K562 (cell line): Measurements from ENCODE around the gene ASCL3. TPM values are rescaled to one million over a fixed set of nuclear protein-coding genes. Genes with fewer than 3 reads are reported as not detected.

Experiments
- CHD4 ChIP-seq: fragments of 200-600 bp; sonication (generic); IDR thresholded peaks from 3 replicates; pipeline ENCODE4 v1.6.1; 2012; ENCODE audit warnings: low read depth, mild to moderate bottlenecking, mixed read lengths, low read length, inconsistent platforms; ENCODE audit not compliant: insufficient read depth, insufficient replicate concordance, poor library complexity, severe bottlenecking
- EGR1 ChIP-seq: fragments of 450-650 bp; conservative IDR thresholded peaks from 2 replicates; pipeline ENCODE4 v1.6.1; 2017; ENCODE audit warnings: mild to moderate bottlenecking
- ELF4 ChIP-seq: fragments of 450-650 bp; formaldehyde crosslinking; IDR thresholded peaks from 2 replicates; pipeline ENCODE4 v1.4.0; 2022; ENCODE audit warnings: missing genetic modification characterization
- FOSL1 ChIP-seq: fragments of 200-800 bp; sonication (Bioruptor generic); conservative IDR thresholded peaks from 2 replicates; pipeline ENCODE4 v1.6.1; 2016; ENCODE audit warnings: missing genetic modification characterization, missing compliant biosample characterization
- HDGF ChIP-seq: fragments of 450-650 bp; IDR thresholded peaks from 2 replicates; pipeline ENCODE4 v1.6.1; 2016
- KDM4B ChIP-seq, 2 experiments: fragments of 450-650 bp in 1 of 2; sonication (generic) in 1 of 2; IDR thresholded peaks; 2 replicates each; pipeline ENCODE4 v1.6.1; 2016 to 2017; ENCODE audit warnings: borderline replicate concordance in 2 of 2, antibody characterized with exemption in 1 of 2, low read depth in 1 of 2, mild to moderate bottlenecking in 1 of 2
- MAFG ChIP-seq: fragments of 450-650 bp; conservative IDR thresholded peaks from 2 replicates; pipeline ENCODE4 v1.6.1; 2016; ENCODE audit warnings: missing genetic modification characterization, missing compliant biosample characterization
- PRMT5 ChIP-seq: sonication (generic); formaldehyde crosslinking; IDR thresholded peaks from 2 replicates; pipeline ENCODE4 v1.5.0; 2020; ENCODE audit warnings: missing genetic modification reagents
- RBM22 ChIP-seq: fragments of 200-400 bp; formaldehyde crosslinking; IDR thresholded peaks from 2 replicates; pipeline ENCODE4 v1.6.1; 2018; ENCODE audit warnings: low read length, low read depth; ENCODE audit not compliant: poor library complexity, severe bottlenecking
- TCFL5 ChIP-seq: fragments of 250-450 bp; sonication (Bioruptor Pico); conservative IDR thresholded peaks from 2 replicates; pipeline ENCODE4 v1.6.1; 2021; ENCODE audit warnings: mild to moderate bottlenecking, moderate library complexity, matching md5 sums
- YY1 ChIP-seq, 3 experiments: IDR thresholded peaks; 2 replicates each; pipeline ENCODE4 v1.6.1; 2011; ENCODE audit warnings: low read length in 2 of 3, mild to moderate bottlenecking in 2 of 3, moderate library complexity in 2 of 3, borderline replicate concordance in 1 of 3, control low read depth in 1 of 3, low read depth in 1 of 3; ENCODE audit not compliant: insufficient read depth in 3 of 3, insufficient replicate concordance in 2 of 3, control insufficient read depth in 1 of 3, insufficient read length in 1 of 3; ENCODE audit errors: extremely low read depth in 1 of 3
- ZFP36 ChIP-seq: fragments of 150-350 bp; IDR thresholded peaks from 2 replicates; pipeline ENCODE4 v1.6.1; 2018; ENCODE audit warnings: low read length, low read depth; ENCODE audit not compliant: partially characterized antibody
- ZNF668 ChIP-seq: fragments of 250-450 bp; sonication (Bioruptor Pico); IDR thresholded peaks from 2 replicates; pipeline ENCODE4 v1.8.0; 2022; ENCODE audit warnings: mild to moderate bottlenecking, inconsistent platforms
- polyA plus RNA-seq, 8 experiments: library from polyadenylated mRNA; depleted of rRNA in 4 of 8; stranded (reverse) in 5 of 8; unstranded in 3 of 8; fragments of >200 nt; fragmentation: Nextera tagmentation in 2 of 8; fragmentation: Illumina TruSeq in 1 of 8; extraction: Ambion mirVana in 2 of 8; extraction: Trizol in 1 of 8; gene quantifications; 2 replicates each; pipeline versions ENCODE4 v1.2.1 to v1.2.3, GENCODE V29; 2011 to 2014; ENCODE audit warnings: inconsistent platforms in 1 of 8, missing spikeins in 1 of 8
- total RNA-seq, 7 experiments: library from RNA; depleted of rRNA in 6 of 7; stranded (reverse); fragments of >200 nt in 6 of 7; fragmentation: Illumina TruSeq in 2 of 7; extraction: Trizol in 2 of 7; gene quantifications; 2 replicates each; pipeline versions ENCODE4 v1.2.1 to v1.2.3, GENCODE V29; 2011 to 2021; ENCODE audit warnings: low replicate concordance in 1 of 7
- TF ChIP-seq, protein P1 (sequence below): sonication (generic); IDR thresholded peaks from 2 replicates; pipeline ENCODE4 v1.6.1; 2016
- TF ChIP-seq, protein P2 (sequence below): fragments of 250-450 bp; sonication (Bioruptor Pico); IDR thresholded peaks from 2 replicates; pipeline ENCODE4 v1.9.0; 2021; ENCODE audit warnings: mild to moderate bottlenecking, inconsistent platforms
- TF ChIP-seq, protein P3 (sequence below), 3 experiments: IDR thresholded peaks in 2 of 3; conservative IDR thresholded peaks in 1 of 3; 2 replicates each; pipeline ENCODE4 v1.5.1; 2011 to 2012; ENCODE audit warnings: low read length in 3 of 3, mild to moderate bottlenecking in 3 of 3, control low read depth in 2 of 3, improper control_type of control experiment in 1 of 3, inconsistent platforms in 1 of 3, low read depth in 1 of 3, mixed read lengths in 1 of 3, moderate library complexity in 1 of 3; ENCODE audit not compliant: insufficient read depth in 2 of 3
- TF ChIP-seq, protein P4 (sequence below): fragments of 250-450 bp; sonication (Bioruptor Pico); IDR thresholded peaks from 2 replicates; pipeline ENCODE4 v1.4.0; 2020; ENCODE audit warnings: mild to moderate bottlenecking, moderate library complexity

The ASCL3 gene
- total and polyA plus RNA-seq, 9 of the 15 experiments (the other 6 are each of a cell fraction or from before 2014, with no cell fraction given): not detected

DNA sequence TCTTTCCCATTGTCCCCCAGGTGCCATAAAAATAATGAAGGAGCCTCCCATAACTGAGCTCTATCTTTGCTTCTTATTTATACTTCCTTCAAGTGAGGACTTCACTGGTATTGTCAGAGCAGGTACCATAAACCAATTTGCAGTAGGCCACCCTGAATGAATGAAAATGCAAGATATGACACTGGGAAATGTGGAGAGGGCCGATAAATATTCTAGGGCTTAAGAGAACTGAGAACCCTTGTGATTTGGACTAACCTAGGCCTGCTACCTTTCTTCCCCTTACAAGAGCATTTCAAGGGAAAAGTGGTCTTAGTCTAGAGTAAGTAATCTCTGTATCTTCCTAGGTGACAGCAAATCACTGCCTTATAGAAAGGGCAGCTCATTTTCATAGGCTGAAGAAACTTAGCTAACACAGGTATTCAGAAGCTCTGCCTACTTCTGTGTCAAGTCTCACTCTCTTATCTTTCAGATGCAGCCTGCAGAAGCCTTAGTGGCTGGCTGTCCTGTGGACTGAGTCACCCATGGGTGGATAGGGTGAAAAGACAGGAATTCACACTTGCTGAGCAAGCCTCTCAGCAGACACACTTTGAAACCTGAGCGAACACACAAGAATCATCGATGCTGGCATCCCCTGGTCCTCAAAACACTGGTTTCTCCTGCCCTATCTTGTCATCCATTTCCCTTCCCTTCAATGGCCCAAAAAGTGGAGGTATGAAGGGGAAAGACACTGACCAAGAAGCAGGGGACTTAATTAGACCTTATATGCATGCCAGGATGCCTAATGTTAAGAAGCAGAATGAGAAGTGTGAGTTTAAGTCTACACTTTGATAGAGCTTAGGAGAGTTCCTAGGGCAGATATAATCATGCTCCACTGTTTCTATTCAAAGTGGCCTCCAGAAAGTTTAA, 45.8 kb upstream of the ASCL3 start (continued):
- TF ChIP-seq ZNF668 (no peak), HDGF (no peak), YY1 (IDR thresholded peaks at IDR 0.05; ENCODE audit: borderline replicate concordance in 1 of 3, control insufficient read depth in 1 of 3, extremely low read depth in 1 of 3, insufficient read depth in 3 of 3, insufficient read length in 1 of 3, insufficient replicate concordance in 2 of 3, low read depth in 1 of 3, low read length in 2 of 3) (no peak), MAFG (tag) (no peak; the same call in 1 of the 2 replicates), FOSL1 (peak; percentile 96), ELF4 (CRISPR knock-in tag) (no peak), PRMT5 (CRISPR knock-in tag) (no peak), TCFL5 (no peak), CHD4 (no peak), KDM4B (IDR thresholded peaks at IDR 0.05; ENCODE audit: borderline replicate concordance in 2 of 2, low read depth in 1 of 2) (no peak), RBM22 (no peak), ZFP36 (no peak), EGR1 (no peak)
- TF ChIP-seq, protein P1, sequence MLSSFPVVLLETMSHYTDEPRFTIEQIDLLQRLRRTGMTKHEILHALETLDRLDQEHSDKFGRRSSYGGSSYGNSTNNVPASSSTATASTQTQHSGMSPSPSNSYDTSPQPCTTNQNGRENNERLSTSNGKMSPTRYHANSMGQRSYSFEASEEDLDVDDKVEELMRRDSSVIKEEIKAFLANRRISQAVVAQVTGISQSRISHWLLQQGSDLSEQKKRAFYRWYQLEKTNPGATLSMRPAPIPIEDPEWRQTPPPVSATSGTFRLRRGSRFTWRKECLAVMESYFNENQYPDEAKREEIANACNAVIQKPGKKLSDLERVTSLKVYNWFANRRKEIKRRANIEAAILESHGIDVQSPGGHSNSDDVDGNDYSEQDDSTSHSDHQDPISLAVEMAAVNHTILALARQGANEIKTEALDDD: peak; percentile 81
- TF ChIP-seq, protein P2, sequence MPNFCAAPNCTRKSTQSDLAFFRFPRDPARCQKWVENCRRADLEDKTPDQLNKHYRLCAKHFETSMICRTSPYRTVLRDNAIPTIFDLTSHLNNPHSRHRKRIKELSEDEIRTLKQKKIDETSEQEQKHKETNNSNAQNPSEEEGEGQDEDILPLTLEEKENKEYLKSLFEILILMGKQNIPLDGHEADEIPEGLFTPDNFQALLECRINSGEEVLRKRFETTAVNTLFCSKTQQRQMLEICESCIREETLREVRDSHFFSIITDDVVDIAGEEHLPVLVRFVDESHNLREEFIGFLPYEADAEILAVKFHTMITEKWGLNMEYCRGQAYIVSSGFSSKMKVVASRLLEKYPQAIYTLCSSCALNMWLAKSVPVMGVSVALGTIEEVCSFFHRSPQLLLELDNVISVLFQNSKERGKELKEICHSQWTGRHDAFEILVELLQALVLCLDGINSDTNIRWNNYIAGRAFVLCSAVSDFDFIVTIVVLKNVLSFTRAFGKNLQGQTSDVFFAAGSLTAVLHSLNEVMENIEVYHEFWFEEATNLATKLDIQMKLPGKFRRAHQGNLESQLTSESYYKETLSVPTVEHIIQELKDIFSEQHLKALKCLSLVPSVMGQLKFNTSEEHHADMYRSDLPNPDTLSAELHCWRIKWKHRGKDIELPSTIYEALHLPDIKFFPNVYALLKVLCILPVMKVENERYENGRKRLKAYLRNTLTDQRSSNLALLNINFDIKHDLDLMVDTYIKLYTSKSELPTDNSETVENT (CRISPR knock-in tag): no peak
- TF ChIP-seq, protein P3, sequence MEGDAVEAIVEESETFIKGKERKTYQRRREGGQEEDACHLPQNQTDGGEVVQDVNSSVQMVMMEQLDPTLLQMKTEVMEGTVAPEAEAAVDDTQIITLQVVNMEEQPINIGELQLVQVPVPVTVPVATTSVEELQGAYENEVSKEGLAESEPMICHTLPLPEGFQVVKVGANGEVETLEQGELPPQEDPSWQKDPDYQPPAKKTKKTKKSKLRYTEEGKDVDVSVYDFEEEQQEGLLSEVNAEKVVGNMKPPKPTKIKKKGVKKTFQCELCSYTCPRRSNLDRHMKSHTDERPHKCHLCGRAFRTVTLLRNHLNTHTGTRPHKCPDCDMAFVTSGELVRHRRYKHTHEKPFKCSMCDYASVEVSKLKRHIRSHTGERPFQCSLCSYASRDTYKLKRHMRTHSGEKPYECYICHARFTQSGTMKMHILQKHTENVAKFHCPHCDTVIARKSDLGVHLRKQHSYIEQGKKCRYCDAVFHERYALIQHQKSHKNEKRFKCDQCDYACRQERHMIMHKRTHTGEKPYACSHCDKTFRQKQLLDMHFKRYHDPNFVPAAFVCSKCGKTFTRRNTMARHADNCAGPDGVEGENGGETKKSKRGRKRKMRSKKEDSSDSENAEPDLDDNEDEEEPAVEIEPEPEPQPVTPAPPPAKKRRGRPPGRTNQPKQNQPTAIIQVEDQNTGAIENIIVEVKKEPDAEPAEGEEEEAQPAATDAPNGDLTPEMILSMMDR (IDR thresholded peaks at IDR 0.05 in 2 of 3, conservative IDR thresholded peaks at IDR 0.05 in 1 of 3; ENCODE audit: insufficient read depth in 2 of 3, low read depth in 1 of 3, low read length in 3 of 3): no peak
- TF ChIP-seq, protein P4, sequence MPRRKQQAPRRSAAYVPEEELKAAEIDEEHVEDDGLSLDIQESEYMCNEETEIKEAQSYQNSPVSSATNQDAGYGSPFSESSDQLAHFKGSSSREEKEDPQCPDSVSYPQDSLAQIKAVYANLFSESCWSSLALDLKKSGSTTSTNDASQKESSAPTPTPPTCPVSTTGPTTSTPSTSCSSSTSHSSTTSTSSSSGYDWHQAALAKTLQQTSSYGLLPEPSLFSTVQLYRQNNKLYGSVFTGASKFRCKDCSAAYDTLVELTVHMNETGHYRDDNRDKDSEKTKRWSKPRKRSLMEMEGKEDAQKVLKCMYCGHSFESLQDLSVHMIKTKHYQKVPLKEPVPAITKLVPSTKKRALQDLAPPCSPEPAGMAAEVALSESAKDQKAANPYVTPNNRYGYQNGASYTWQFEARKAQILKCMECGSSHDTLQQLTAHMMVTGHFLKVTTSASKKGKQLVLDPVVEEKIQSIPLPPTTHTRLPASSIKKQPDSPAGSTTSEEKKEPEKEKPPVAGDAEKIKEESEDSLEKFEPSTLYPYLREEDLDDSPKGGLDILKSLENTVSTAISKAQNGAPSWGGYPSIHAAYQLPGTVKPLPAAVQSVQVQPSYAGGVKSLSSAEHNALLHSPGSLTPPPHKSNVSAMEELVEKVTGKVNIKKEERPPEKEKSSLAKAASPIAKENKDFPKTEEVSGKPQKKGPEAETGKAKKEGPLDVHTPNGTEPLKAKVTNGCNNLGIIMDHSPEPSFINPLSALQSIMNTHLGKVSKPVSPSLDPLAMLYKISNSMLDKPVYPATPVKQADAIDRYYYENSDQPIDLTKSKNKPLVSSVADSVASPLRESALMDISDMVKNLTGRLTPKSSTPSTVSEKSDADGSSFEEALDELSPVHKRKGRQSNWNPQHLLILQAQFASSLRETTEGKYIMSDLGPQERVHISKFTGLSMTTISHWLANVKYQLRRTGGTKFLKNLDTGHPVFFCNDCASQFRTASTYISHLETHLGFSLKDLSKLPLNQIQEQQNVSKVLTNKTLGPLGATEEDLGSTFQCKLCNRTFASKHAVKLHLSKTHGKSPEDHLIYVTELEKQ: no peak
